ENCODE measurements around the gene ITCH.
A peak's percentile ranks its signal among the peaks of the same experiment; 100 is the strongest.
"Not testable (repeated sequence)": the region's sequence is repeated elsewhere in the genome, so short reads cannot be mapped to it uniquely, and the experiment has no call there.

Gene ITCH

GRCh38 chr20:34334654-34335407 lies 28.2 kb upstream of the ITCH start:
- Mint-ChIP-seq H3K9me3 (no peaks in the 10 kb centered on the region), H3K4me3 (no peak overlapping the region), H3K27ac (no peak overlapping the region), H3K4me1 (ENCODE audit: low read depth) (no peaks in the 10 kb centered on the region), H3K27me3 (ENCODE audit: low read depth) (no peaks in the 10 kb centered on the region), H3K36me3 (ENCODE audit: low read depth) (no peaks in the 10 kb centered on the region)
- no peak for DNase-seq (ENCODE audit: low spot score)

- H3K36me3 Mint-ChIP-seq (ENCODE audit: low read depth): no peaks in the 10 kb centered on the region
- H3K27me3 Mint-ChIP-seq (ENCODE audit: low read depth): no peaks in the 10 kb centered on the region
- H3K4me3 Mint-ChIP-seq: no peak overlapping the region
- no peaks in the 10 kb centered on the region for H3K9me3 Mint-ChIP-seq
- no peaks in the 10 kb centered on the region for H3K4me1 Mint-ChIP-seq (ENCODE audit: low read depth)
- H3K27ac Mint-ChIP-seq: no peak overlapping the region
- no peak for DNase-seq (ENCODE audit: low spot score)
Measured at GRCh38 chr20:34337544-34337943, 25.5 kb upstream of the ITCH start.

GRCh38 chr20:34337982-34338726 lies 24.9 kb upstream of the ITCH start:
- no peaks in the 10 kb centered on the region for H3K36me3 Mint-ChIP-seq (ENCODE audit: low read depth)
- no peak overlapping the region for H3K27ac Mint-ChIP-seq
- no peak for DNase-seq (ENCODE audit: low spot score)
- H3K4me1 Mint-ChIP-seq (ENCODE audit: low read depth): no peaks in the 10 kb centered on the region
- H3K4me3 Mint-ChIP-seq: no peak overlapping the region
- H3K27me3 Mint-ChIP-seq (ENCODE audit: low read depth): no peaks in the 10 kb centered on the region
- no peaks in the 10 kb centered on the region for H3K9me3 Mint-ChIP-seq

GRCh38 chr20:34340726-34341125 lies 22.3 kb upstream of the ITCH start:
- not testable (repeated sequence) for H3K36me3 Mint-ChIP-seq (ENCODE audit: low read depth); H3K4me3 Mint-ChIP-seq; H3K27ac Mint-ChIP-seq

GRCh38 chr20:34341199-34341598 lies 21.9 kb upstream of the ITCH start:
- H3K27ac Mint-ChIP-seq; DNase-seq (ENCODE audit: low spot score); H3K27me3 Mint-ChIP-seq (ENCODE audit: low read depth); H3K4me1 Mint-ChIP-seq (ENCODE audit: low read depth); H3K36me3 Mint-ChIP-seq (ENCODE audit: low read depth); H3K4me3 Mint-ChIP-seq; H3K9me3 Mint-ChIP-seq: not testable (repeated sequence)

More at GRCh38 chr20:34340726-34341125, 22.3 kb upstream of the ITCH start:
- not testable (repeated sequence) for H3K4me1 Mint-ChIP-seq (ENCODE audit: low read depth); DNase-seq (ENCODE audit: low spot score); H3K9me3 Mint-ChIP-seq; H3K27me3 Mint-ChIP-seq (ENCODE audit: low read depth)

GRCh38 chr20:34343458-34344211 lies 19.4 kb upstream of the ITCH start:
- Mint-ChIP-seq H3K4me3 (no peak overlapping the region), H3K27me3 (ENCODE audit: low read depth) (no peaks in the 10 kb centered on the region), H3K36me3 (ENCODE audit: low read depth) (no peaks in the 10 kb centered on the region), H3K4me1 (ENCODE audit: low read depth) (no peaks in the 10 kb centered on the region), H3K9me3 (no peaks in the 10 kb centered on the region), H3K27ac (no peak overlapping the region)
- DNase-seq (ENCODE audit: low spot score): no peak

- Mint-ChIP-seq H3K4me3 (no peak overlapping the region), H3K36me3 (ENCODE audit: low read depth) (no peaks in the 10 kb centered on the region), H3K9me3 (no peaks in the 10 kb centered on the region), H3K27ac (no peak overlapping the region), H3K4me1 (ENCODE audit: low read depth) (no peaks in the 10 kb centered on the region), H3K27me3 (ENCODE audit: low read depth) (no peaks in the 10 kb centered on the region)
- no peak for DNase-seq (ENCODE audit: low spot score)
Measured at GRCh38 chr20:34344238-34344637, 18.8 kb upstream of the ITCH start.

- Mint-ChIP-seq H3K4me3 (no peak overlapping the region), H3K4me1 (ENCODE audit: low read depth) (peaks cover 5% of the 10 kb centered on the region), H3K27ac (no peak overlapping the region), H3K36me3 (ENCODE audit: low read depth) (no peaks in the 10 kb centered on the region), H3K27me3 (ENCODE audit: low read depth) (no peaks in the 10 kb centered on the region), H3K9me3 (no peaks in the 10 kb centered on the region)
- no peak for DNase-seq (ENCODE audit: low spot score)
Measured at GRCh38 chr20:34345402-34345736, 17.7 kb upstream of the ITCH start.

GRCh38 chr20:34345839-34346532 lies 17.1 kb upstream of the ITCH start:
- not testable (repeated sequence) for H3K27me3 Mint-ChIP-seq (ENCODE audit: low read depth); H3K4me1 Mint-ChIP-seq (ENCODE audit: low read depth); H3K36me3 Mint-ChIP-seq (ENCODE audit: low read depth); H3K27ac Mint-ChIP-seq; DNase-seq (ENCODE audit: low spot score); H3K4me3 Mint-ChIP-seq; H3K9me3 Mint-ChIP-seq

GRCh38 chr20:34346533-34346865 lies 16.6 kb upstream of the ITCH start:
- not testable (repeated sequence) for H3K36me3 Mint-ChIP-seq (ENCODE audit: low read depth); H3K27ac Mint-ChIP-seq; H3K27me3 Mint-ChIP-seq (ENCODE audit: low read depth); H3K4me3 Mint-ChIP-seq; H3K9me3 Mint-ChIP-seq; DNase-seq (ENCODE audit: low spot score); H3K4me1 Mint-ChIP-seq (ENCODE audit: low read depth)

- no peak for DNase-seq (ENCODE audit: low spot score)
- H3K27ac Mint-ChIP-seq: no peak overlapping the region
- peaks cover 8% of the 10 kb centered on the region for H3K4me1 Mint-ChIP-seq (ENCODE audit: low read depth)
- H3K4me3 Mint-ChIP-seq: no peak overlapping the region
- H3K36me3 Mint-ChIP-seq (ENCODE audit: low read depth): no peaks in the 10 kb centered on the region
- H3K27me3 Mint-ChIP-seq (ENCODE audit: low read depth): no peaks in the 10 kb centered on the region
- H3K9me3 Mint-ChIP-seq: no peaks in the 10 kb centered on the region
Measured at GRCh38 chr20:34347571-34347970, 15.5 kb upstream of the ITCH start.

- Mint-ChIP-seq H3K9me3 (no peaks in the 10 kb centered on the region), H3K4me1 (ENCODE audit: low read depth) (peaks cover 8% of the 10 kb centered on the region), H3K36me3 (ENCODE audit: low read depth) (no peaks in the 10 kb centered on the region), H3K4me3 (no peak overlapping the region), H3K27me3 (ENCODE audit: low read depth) (no peaks in the 10 kb centered on the region), H3K27ac (peak overlapping the region; percentile 52)
- no peak for DNase-seq (ENCODE audit: low spot score)
Measured at GRCh38 chr20:34350095-34350494, 13.0 kb upstream of the ITCH start.

- not testable (repeated sequence) for H3K27ac Mint-ChIP-seq; DNase-seq (ENCODE audit: low spot score); H3K27me3 Mint-ChIP-seq (ENCODE audit: low read depth); H3K4me1 Mint-ChIP-seq (ENCODE audit: low read depth); H3K36me3 Mint-ChIP-seq (ENCODE audit: low read depth); H3K4me3 Mint-ChIP-seq; H3K9me3 Mint-ChIP-seq
Measured at GRCh38 chr20:34353467-34353866, 9.6 kb upstream of the ITCH start.

GRCh38 chr20:34355427-34355826 lies 7.6 kb upstream of the ITCH start:
- no peaks in the 10 kb centered on the region for H3K36me3 Mint-ChIP-seq (ENCODE audit: low read depth)
- H3K4me1 Mint-ChIP-seq (ENCODE audit: low read depth): peaks cover 3% of the 10 kb centered on the region

More at GRCh38 chr20:34355427-34355826, 7.6 kb upstream of the ITCH start:
- Mint-ChIP-seq H3K27ac (no peak overlapping the region), H3K4me3 (no peak overlapping the region), H3K9me3 (no peaks in the 10 kb centered on the region), H3K27me3 (ENCODE audit: low read depth) (no peaks in the 10 kb centered on the region)
- no peak for DNase-seq (ENCODE audit: low spot score)

Data from T-helper 2 cell treated with Interferon-gamma antibody and Interleukin-4, amounts not matched to agents 5 μg/mL and 100 μg/mL, for 36 hours (primary cell).